Astrocyte (in vitro differentiated cells and primary cell): ENCODE results near the gene SGCD. TPM values are rescaled to one million over a fixed set of nuclear protein-coding genes. Genes with fewer than 3 reads are reported as not detected.

ENCODE experiments used
- DNase-seq: peaks from one replicate; pipeline ENCODE4 v3.0.0-alpha.2; 2010; ENCODE audit warnings: low read depth
- FAIRE-seq: peaks from 2 replicates; lab custom pipeline; 2011; peaks lifted over from hg19 to GRCh38; lab: Jason Lieb, UNC
- H2AFZ ChIP-seq: 2 replicates; pipeline ENCODE4 v1.6.0; 2012; ENCODE audit warnings: low read depth, low read length, inconsistent platforms
- H3K27ac ChIP-seq: 2 replicates; pipeline ENCODE4 v1.5.1; 2011; ENCODE audit warnings: low read depth, low read length, inconsistent platforms
- H3K27me3 ChIP-seq: 2 replicates; pipeline ENCODE4 v1.6.0; 2011; ENCODE audit warnings: low read length, inconsistent platforms; ENCODE audit not compliant: insufficient read depth
- H3K36me3 ChIP-seq: 2 replicates; pipeline ENCODE4 v1.5.1; 2011; ENCODE audit warnings: low read length, inconsistent platforms; ENCODE audit not compliant: insufficient read depth
- H3K4me1 ChIP-seq: 2 replicates; pipeline ENCODE4 v1.5.1; 2011; ENCODE audit warnings: low read length, inconsistent platforms; ENCODE audit not compliant: insufficient read depth
- H3K4me2 ChIP-seq: 2 replicates; pipeline ENCODE4 v1.6.0; 2012; ENCODE audit warnings: low read length, inconsistent platforms
- H3K4me3 ChIP-seq: 2 replicates; pipeline ENCODE4 v1.5.1; 2011; ENCODE audit warnings: low read depth, mild to moderate bottlenecking, low read length, inconsistent platforms; ENCODE audit not compliant: insufficient read depth
- H3K79me2 ChIP-seq: 2 replicates; pipeline ENCODE4 v1.6.0; 2012; ENCODE audit warnings: mild to moderate bottlenecking, low read length, inconsistent platforms; ENCODE audit not compliant: insufficient read depth
- H3K9ac ChIP-seq: 2 replicates; pipeline ENCODE4 v1.6.0; 2012; ENCODE audit warnings: mild to moderate bottlenecking, low read length, inconsistent platforms
- H3K9me3 ChIP-seq: 2 replicates; pipeline ENCODE4 v1.5.1; 2012; ENCODE audit warnings: low read depth, mild to moderate bottlenecking, low read length, inconsistent platforms; ENCODE audit not compliant: insufficient read depth
- H4K20me1 ChIP-seq: 2 replicates; pipeline ENCODE4 v1.6.0; 2012; ENCODE audit warnings: low read length, inconsistent platforms; ENCODE audit not compliant: insufficient read depth
- H3K27ac Mint-ChIP-seq: one replicate; pipeline ENCODE4 v1.8.0; 2021; ENCODE audit warnings: mild to moderate bottlenecking, mixed read lengths; ENCODE audit not compliant: unreplicated experiment
- H3K27me3 Mint-ChIP-seq: one replicate; pipeline ENCODE4 v1.8.0; 2021; ENCODE audit warnings: low read depth, mixed read lengths; ENCODE audit not compliant: unreplicated experiment
- H3K36me3 Mint-ChIP-seq: one replicate; pipeline ENCODE4 v1.8.0; 2021; ENCODE audit warnings: low read depth, mixed read lengths; ENCODE audit not compliant: unreplicated experiment
- H3K4me1 Mint-ChIP-seq: one replicate; pipeline ENCODE4 v1.8.0; 2021; ENCODE audit warnings: low read depth, mixed read lengths; ENCODE audit not compliant: unreplicated experiment
- H3K4me3 Mint-ChIP-seq: one replicate; pipeline ENCODE4 v1.8.0; 2021; ENCODE audit warnings: mild to moderate bottlenecking, moderate library complexity, mixed read lengths; ENCODE audit not compliant: unreplicated experiment
- H3K9me3 Mint-ChIP-seq: one replicate; pipeline ENCODE4 v1.8.0; 2021; ENCODE audit warnings: mild to moderate bottlenecking, mixed read lengths; ENCODE audit not compliant: unreplicated experiment
- CTCF ChIP-seq: IDR thresholded peaks from 2 replicates; pipeline ENCODE4 v1.5.1; 2011; ENCODE audit warnings: low read depth, mild to moderate bottlenecking, inconsistent platforms, low read length, moderate library complexity; ENCODE audit not compliant: insufficient read depth
- EZH2 ChIP-seq: IDR thresholded peaks from 2 replicates; pipeline ENCODE4 v1.6.1; 2012; ENCODE audit warnings: mild to moderate bottlenecking, low read length, inconsistent platforms; ENCODE audit not compliant: insufficient read depth
- total RNA-seq: library from RNA; stranded (reverse); gene quantifications from 2 replicates; pipeline ENCODE4 v1.2.1, GENCODE V29; 2021

SGCD gene
- total RNA-seq, 1 donor from 2014 or later, result 2.9 TPM

GRCh38 chr5:156312897-156313694, 13.9 kb upstream of the SGCD start:
- no peak for DNase-seq
- Mint-ChIP-seq H3K4me1 (no peaks in the 10 kb centered on the region), H3K36me3 (no peaks in the 10 kb centered on the region), H3K9me3 (no peaks in the 10 kb centered on the region), H3K4me3 (no peak overlapping the region), H3K27me3 (no peaks in the 10 kb centered on the region), H3K27ac (no peak overlapping the region)
- no peak overlapping the region for H3K4me3 ChIP-seq
- FAIRE-seq, result no peak
- H4K20me1 ChIP-seq, result no peaks in the 10 kb centered on the region
- H3K4me1 ChIP-seq, result no peaks in the 10 kb centered on the region
- H2AFZ ChIP-seq, result no peak overlapping the region
- no peaks in the 10 kb centered on the region for H3K79me2 ChIP-seq
- no peaks in the 10 kb centered on the region for H3K9me3 ChIP-seq
- no peak overlapping the region for H3K4me2 ChIP-seq
- no peak overlapping the region for H3K27ac ChIP-seq
- H3K27me3 ChIP-seq, result no peaks in the 10 kb centered on the region
- no peaks in the 10 kb centered on the region for H3K36me3 ChIP-seq
- no peak overlapping the region for H3K9ac ChIP-seq
- no peak for TF ChIP-seq CTCF
- TF ChIP-seq EZH2, result no peak

DNA sequence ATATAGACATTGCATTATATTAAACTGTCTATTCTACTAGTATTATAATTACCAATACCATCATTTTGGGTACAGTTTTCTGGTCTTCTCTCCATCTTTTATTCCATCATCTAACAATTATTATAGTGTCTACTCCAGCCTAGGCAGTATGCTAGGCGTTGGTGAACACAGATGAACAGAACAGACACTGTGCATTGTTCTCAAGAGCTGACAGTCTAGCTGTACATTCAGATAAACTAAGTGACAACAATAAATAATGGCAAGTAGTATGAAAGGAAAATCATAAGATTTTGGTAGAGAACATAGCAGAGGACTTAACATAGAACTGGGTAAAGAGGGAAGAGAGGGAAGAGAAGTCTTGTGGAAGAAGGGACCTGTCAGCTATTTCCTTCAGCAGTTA, 12.5 kb upstream of the SGCD start:
- Histone ChIP-seq H3K9me3 (no peaks in the 10 kb centered on the region), H3K4me1 (no peaks in the 10 kb centered on the region), H4K20me1 (no peaks in the 10 kb centered on the region), H3K79me2 (no peaks in the 10 kb centered on the region), H3K36me3 (no peaks in the 10 kb centered on the region), H3K9ac (no peak overlapping the region), H3K27ac (no peak overlapping the region), H3K4me3 (no peak overlapping the region), H2AFZ (no peak overlapping the region), H3K4me2 (no peak overlapping the region), H3K27me3 (no peaks in the 10 kb centered on the region)
- Mint-ChIP-seq H3K4me1 (no peaks in the 10 kb centered on the region), H3K9me3 (no peaks in the 10 kb centered on the region), H3K27me3 (no peaks in the 10 kb centered on the region), H3K27ac (no peak overlapping the region), H3K36me3 (no peaks in the 10 kb centered on the region), H3K4me3 (no peak overlapping the region)
- no peak for FAIRE-seq
- no peak for DNase-seq
- TF ChIP-seq EZH2 (no peak), CTCF (no peak)

- no peaks in the 10 kb centered on the region for H3K27me3 ChIP-seq
- no peak overlapping the region for H3K27ac ChIP-seq
- no peak for DNase-seq
- peaks cover 11% of the 10 kb centered on the region for H3K4me1 Mint-ChIP-seq
- H4K20me1 ChIP-seq, result no peaks in the 10 kb centered on the region
- H3K27ac Mint-ChIP-seq, result no peak overlapping the region
- TF ChIP-seq CTCF (no peak), EZH2 (no peak)
- FAIRE-seq, result no peak
- H3K9me3 ChIP-seq, result no peaks in the 10 kb centered on the region
- H3K36me3 ChIP-seq, result no peaks in the 10 kb centered on the region
- H2AFZ ChIP-seq, result no peak overlapping the region
- H3K79me2 ChIP-seq, result no peaks in the 10 kb centered on the region
- no peak overlapping the region for H3K4me3 ChIP-seq
- H3K27me3 Mint-ChIP-seq, result peaks cover 2% of the 10 kb centered on the region
- no peak overlapping the region for H3K9ac ChIP-seq
- H3K4me2 ChIP-seq, result no peak overlapping the region
- no peaks in the 10 kb centered on the region for H3K9me3 Mint-ChIP-seq
- H3K36me3 Mint-ChIP-seq, result no peaks in the 10 kb centered on the region
- H3K4me1 ChIP-seq, result peaks cover 4% of the 10 kb centered on the region
- no peak overlapping the region for H3K4me3 Mint-ChIP-seq
Measured at GRCh38 chr5:156322666-156323065, 4.3 kb upstream of the SGCD start.
